ENCODE results near the gene KIAA0753. TPM values are rescaled to one million over a fixed set of nuclear protein-coding genes. Genes with fewer than 3 reads are reported as not detected.
A peak's percentile ranks its signal among the peaks of the same experiment; 100 is the strongest.

KIAA0753 gene
- total RNA-seq, 1 donor from 2014 or later: 9.7 TPM

DNA sequence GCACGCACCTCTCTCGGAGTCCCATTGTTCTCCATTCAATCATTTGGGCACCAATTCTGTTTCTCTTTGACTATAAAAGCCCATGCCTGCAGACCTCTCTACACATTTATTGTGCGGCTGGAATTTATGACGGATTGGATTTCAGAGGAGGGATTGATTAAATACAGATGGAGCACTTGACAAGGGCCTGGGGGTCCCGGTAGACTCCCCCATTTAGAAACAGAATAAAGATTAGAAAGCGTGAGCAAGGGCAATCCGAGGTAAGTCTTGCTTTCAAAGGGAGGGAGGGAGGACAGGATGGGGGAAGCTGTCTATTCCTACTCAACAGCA is 69.1 kb downstream of the KIAA0753 start:
- DNase-seq (ENCODE audit: low spot score): no peak

DNA sequence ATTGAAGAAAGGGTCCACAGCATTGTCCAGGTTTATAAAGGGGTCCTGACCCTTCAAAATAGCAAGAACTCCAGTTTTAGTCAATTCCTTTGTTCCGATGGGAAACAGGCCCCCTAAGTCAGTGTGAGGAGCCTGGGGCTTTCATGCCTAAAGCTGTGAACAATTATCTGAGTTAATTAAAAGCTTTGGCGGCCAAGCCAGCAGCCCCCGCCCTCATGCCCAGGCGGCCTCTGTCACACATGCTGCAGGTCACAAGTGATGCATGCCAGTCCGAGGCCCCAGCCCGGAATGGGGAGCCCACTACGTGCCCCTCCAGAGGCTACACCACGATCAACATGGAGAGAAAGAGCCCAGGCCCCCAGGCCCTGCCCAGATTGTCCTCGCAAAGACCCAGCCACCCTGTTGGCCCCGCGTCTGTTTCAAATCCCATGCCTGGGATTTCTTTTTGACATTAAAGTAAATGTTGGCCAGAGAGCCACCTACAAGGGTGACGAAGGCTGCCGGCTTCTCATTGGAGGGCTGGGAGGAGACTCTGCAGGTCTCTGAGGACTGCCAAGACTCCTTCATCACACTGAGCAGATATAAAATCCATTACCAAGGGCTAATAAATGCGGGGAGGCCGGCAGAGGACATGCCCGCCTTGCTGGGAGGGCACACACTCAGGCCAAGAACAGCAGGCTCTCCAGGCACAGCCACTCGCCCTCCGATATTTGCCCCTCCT is 69.6 kb downstream of the KIAA0753 start:
- DNase-seq (ENCODE audit: low spot score): peak; percentile 86

- peak; percentile 18 for DNase-seq (ENCODE audit: low spot score)
These were observed 70.9 kb downstream of the KIAA0753 start for GRCh38 chr17:6569370-6570285.

DNA sequence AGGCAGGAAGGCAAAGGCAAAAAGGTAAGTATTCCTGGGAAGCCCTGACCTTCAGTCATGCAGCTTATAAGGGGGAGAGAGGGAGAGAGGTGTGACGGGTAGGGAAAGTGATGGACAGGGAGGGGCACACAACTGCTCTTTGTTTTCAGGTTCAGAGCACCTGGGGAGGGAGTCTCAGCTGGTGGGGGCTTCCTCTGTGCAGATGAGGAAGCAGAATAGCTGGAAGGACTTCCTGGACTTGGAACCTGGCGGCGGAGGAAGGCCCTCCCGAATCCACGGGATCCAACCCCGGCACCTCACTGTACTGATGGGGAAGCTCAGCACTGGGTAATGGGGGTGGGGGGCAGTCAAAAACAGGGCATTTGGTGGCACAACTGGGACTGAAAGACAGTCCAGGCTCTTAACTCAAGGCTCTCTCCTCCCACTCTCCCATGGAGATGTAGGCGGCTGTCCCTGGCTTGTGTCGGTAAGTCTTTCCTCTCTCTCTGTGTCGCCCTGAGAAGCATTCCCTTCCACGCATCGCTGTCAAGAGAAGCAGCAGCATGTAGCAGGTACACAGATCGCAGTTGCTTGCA is 72.2 kb downstream of the KIAA0753 start:
- peak; percentile 59 for DNase-seq (ENCODE audit: low spot score)

GRCh38 chr17:6567528-6568183 is 72.9 kb downstream of the KIAA0753 start:
- peak; percentile 71 for DNase-seq (ENCODE audit: low spot score)

DNA sequence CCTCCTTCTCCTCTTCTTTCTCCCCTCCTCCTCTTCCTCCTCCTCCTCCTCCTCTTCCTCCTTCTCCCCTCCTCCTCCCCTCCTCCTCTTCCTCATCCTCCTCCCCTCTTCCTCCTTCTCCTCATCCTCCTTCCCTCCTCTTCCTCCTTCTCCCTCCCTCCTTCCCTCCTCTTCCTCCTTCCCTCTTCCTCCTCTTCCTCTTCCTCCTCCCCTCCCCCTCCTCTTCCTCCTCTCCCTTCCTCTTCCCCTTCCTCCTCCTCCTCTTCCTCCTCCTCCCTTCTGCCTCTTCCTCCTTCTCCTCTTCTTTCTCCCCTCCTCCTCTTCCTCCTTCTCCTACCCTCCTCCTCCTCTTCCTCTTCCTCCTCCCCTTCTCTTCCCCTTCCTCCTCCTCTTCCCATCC is 79.1 kb downstream of the KIAA0753 start:
- no peak for DNase-seq (ENCODE audit: low spot score)

- DNase-seq (ENCODE audit: low spot score): no peak
These were observed 80.0 kb downstream of the KIAA0753 start for GRCh38 chr17:6560496-6560895.

DNA sequence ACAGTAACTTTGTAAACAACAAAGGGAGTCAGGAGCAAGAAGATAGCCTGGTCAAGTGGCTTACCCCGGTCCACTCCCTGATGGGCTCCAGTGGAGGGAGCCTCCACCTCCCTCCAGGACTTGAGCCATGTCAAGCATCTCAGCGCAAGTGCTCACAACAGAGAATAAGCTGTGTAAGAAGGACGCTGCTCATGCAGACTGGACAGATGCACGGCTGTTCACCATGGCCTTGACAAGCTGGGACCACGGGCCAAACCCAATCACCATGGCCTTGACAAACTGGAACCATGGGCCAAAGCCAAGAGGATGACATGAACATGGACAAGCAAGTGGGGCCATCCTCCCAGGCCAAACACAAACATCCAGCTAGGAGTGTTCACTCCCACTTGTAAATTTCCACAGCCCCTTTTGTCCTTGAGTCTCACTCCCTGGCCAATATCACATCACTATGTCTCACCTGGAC is 80.7 kb downstream of the KIAA0753 start:
- no peak for DNase-seq (ENCODE audit: low spot score)

- DNase-seq (ENCODE audit: low spot score): no peak
These were observed 81.4 kb downstream of the KIAA0753 start for GRCh38 chr17:6558932-6559752.

- no peak for DNase-seq (ENCODE audit: low spot score)
These were observed 82.2 kb downstream of the KIAA0753 start for GRCh38 chr17:6558276-6558675.

DNA sequence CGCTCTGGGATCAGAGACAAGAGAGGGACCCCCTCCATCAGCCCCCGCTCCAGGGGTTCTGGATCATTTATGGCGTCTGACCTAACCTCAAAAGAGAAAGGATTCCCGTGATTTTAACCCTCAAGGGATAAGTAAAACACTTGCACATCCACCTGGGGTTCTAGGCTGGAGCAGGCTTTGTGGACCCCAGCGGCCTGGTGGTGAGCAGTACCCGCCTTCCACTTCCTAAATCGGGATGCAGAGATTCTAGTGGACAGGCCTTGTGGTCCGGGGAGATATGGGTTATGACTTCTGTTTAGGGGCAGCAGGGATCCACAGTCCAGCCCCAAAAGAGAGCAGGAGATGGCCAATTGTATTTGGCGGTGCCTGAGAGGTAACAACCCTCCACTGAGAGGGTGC is 83.5 kb downstream of the KIAA0753 start:
- DNase-seq (ENCODE audit: low spot score): no peak

DNA sequence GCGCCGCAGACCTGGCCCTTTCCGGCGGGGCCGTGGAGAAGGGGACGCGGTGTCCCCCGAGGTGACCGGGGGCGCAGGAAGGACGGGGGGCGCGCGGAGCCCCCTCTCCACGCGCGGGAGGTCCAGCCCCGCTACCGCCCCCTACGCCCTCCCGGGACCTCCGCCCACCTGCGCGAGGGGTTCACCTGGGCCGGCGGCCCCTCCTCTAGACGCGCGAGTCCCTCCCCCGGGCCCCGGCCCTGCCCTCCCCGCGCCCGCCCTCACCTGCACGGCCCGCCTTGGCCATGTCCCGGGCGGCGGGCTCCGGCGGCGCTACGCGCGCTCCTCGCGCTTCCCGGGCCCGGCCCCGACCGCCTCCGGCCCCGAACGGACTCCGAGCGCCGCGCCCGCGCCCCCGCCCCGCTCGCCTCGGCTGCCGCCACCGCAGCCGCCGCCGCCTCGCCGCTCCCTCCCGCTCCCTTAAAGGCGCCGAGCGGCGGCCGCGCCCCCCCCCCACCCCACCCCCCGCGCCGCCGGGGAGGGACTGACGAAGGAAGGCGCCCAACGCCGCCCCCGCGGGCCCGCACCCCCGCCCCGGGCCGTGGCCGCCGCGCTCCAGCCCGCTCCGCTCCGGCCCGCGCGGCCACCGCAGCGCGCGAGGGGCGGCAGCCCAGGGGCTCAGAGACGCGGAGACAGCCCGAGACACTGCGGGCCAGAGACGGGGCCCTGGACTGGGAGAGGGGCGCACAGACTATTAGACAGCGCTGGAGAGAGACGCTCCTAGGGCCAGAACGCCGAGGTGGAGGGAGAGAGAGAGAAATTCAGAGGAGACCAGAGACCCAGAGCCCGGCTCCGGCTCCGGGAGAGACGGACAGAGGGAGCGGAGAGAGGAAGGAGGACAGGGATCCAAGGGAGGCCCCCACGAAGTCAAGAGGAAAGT is 84.1 kb downstream of the KIAA0753 start, which contains the start of gene PITPNM3:
PITPNM3 (minus strand) TSS at position 435 of the 919 bp plus-strand sequence; CDS start at position 286, 149 bp downstream.
- DNase-seq (ENCODE audit: low spot score): no peak

DNA sequence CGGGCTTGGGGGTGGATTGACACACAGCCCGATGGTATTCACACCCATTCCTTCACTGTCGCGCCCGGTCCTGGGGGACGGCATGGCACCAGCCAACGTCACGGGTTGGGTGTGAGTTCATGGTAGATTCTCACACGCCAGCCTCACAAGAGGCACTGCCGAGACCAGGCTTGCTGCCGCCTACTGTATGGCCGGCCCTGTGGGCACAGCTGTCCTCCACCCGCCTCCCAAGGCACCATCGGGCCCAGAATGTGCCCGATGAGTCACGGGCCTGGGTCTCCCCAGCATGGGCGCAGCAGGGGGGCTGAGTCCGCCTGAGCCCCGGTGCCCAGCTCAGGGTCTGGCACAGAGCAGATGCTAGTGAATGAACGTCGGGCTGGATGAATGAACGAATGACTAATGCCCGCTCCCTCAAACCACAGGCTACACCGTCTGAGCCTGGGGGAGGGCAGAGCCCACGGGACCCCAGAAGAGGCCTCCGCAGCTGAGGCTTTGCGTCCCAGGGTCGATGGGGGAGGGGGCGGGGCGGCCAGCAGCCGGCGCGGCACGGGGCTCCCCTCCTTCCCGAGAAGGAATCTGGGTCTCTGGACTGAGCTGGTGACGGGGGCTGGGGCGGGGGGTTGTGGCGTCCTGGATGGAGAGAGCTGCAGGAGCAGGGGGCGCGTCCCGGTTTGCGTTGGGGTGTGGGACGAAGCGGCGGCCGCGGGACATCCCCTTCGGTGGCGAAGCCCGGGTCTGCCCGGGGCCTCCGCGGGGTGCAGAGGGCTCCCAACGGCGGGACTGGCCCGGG is 85.0 kb downstream of the KIAA0753 start:
- no peak for DNase-seq (ENCODE audit: low spot score)

GRCh38 chr17:6554871-6555330 is 85.6 kb downstream of the KIAA0753 start:
- DNase-seq (ENCODE audit: low spot score): no peak

DNA sequence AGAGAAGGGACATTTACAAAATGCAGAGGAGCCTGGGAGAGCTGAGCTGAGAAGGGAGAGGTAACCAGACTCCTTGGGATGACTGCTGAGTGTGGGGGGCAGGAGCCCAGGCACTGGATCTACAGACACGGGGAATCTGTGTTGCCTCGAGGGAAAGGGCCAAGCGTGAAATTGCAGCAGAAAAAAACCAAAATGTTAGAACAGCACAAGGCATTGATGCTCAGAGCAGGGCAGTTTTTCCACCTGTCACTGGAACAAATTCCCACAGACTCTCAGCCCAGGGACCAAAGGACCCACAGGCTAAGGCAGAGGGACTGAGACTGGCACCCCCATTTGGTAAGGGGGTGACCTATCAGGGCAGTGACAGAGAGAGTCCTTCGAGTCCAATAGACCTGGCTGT is 86.2 kb downstream of the KIAA0753 start:
- no peak for DNase-seq (ENCODE audit: low spot score)

GRCh38 chr17:6551869-6552531 is 88.5 kb downstream of the KIAA0753 start:
- no peak for DNase-seq (ENCODE audit: low spot score)

GRCh38 chr17:6551356-6551755 is 89.2 kb downstream of the KIAA0753 start:
- no peak for DNase-seq (ENCODE audit: low spot score)
